H1 (cell line): ENCODE measurements around the gene NINJ2. TPM values are rescaled to one million over a fixed set of nuclear protein-coding genes. Genes with fewer than 3 reads are reported as not detected.

Experiments used
- CHD7 ChIP-seq: fragments of 300-600 bp; sonication (generic); IDR thresholded peaks from 2 replicates; pipeline ENCODE4 v1.7.1; 2012; ENCODE audit warnings: low read length, moderate library complexity, mild to moderate bottlenecking, inconsistent platforms; ENCODE audit not compliant: insufficient replicate concordance
- CTCF ChIP-seq, 3 experiments: IDR thresholded peaks; 1 replicate in 2 of 3; 2 replicates in 1 of 3; pipeline versions ENCODE4 v1.5.1 to v1.6.1; 2011; ENCODE audit warnings: low read length in 3 of 3, mild to moderate bottlenecking in 3 of 3, inconsistent platforms in 2 of 3, low read depth in 1 of 3, moderate library complexity in 1 of 3; ENCODE audit not compliant: insufficient read depth in 1 of 3; ENCODE audit errors: control extremely low read depth in 1 of 3
- HDAC6 ChIP-seq: IDR thresholded peaks from one replicate; pipeline ENCODE4 v1.7.1; 2012; ENCODE audit warnings: low read depth, mild to moderate bottlenecking, inconsistent platforms, low read length, moderate library complexity
- JUND ChIP-seq: IDR thresholded peaks from 2 replicates; pipeline ENCODE4 v1.6.1; 2011; ENCODE audit warnings: mild to moderate bottlenecking, improper control_type of control experiment, low read length
- POLR2A ChIP-seq, 2 experiments: IDR thresholded peaks; 1 replicate in 1 of 2; 2 replicates in 1 of 2; pipeline ENCODE4 v1.6.1; 2011; ENCODE audit warnings: low read depth in 2 of 2, low read length in 2 of 2, mild to moderate bottlenecking in 2 of 2; ENCODE audit errors: control extremely low read depth in 1 of 2
- RNF2 ChIP-seq: fragments of 200-900, 300-1000 bp; sonication (generic); IDR thresholded peaks from 2 replicates; pipeline ENCODE4 v1.7.1; 2016; ENCODE audit warnings: borderline replicate concordance, low read depth, mild to moderate bottlenecking, antibody characterized with exemption, low read length; ENCODE audit not compliant: poor library complexity, severe bottlenecking; ENCODE audit errors: missing control alignments
- RXRA ChIP-seq: IDR thresholded peaks from 2 replicates; pipeline ENCODE4 v1.6.1; 2011; ENCODE audit warnings: low read depth, mild to moderate bottlenecking, low read length, moderate library complexity; ENCODE audit not compliant: insufficient read depth
- SRF ChIP-seq: IDR thresholded peaks from 2 replicates; pipeline ENCODE4 v1.6.1; 2011; ENCODE audit warnings: mild to moderate bottlenecking, low read depth, low read length, moderate library complexity
- TAF7 ChIP-seq: optimal IDR thresholded peaks from 2 replicates; pipeline ENCODE3; 2011; ENCODE audit warnings: low read depth, mild to moderate bottlenecking, inconsistent platforms, low read length, moderate library complexity, borderline replicate concordance
- polyA plus RNA-seq, 7 experiments: library from polyadenylated mRNA; depleted of rRNA in 3 of 7; stranded (reverse) in 5 of 7; unstranded in 2 of 7; fragments of >200 nt in 5 of 7; fragments of 200-250 nt in 2 of 7; gene quantifications; 1 replicate in 5 of 7; 2 replicates in 1 of 7; 4 replicates in 1 of 7; pipeline versions ENCODE4 v1.2.1 to v1.2.3, GENCODE V29; 2011 to 2013; ENCODE audit warnings: missing spikeins in 2 of 7, mixed read lengths in 2 of 7
- total RNA-seq: library from RNA; stranded (reverse); fragmentation: NEBNext Ultra II Directional; extraction: Animal tissue kit (Norgen Biotek cat#: 25700); gene quantifications from 2 replicates; pipeline ENCODE4 v1.2.1, GENCODE V29; 2021

The NINJ2 gene
- total and polyA plus RNA-seq, 2 of the 8 experiments (the other 6 are each of a cell fraction or from before 2014, with no cell fraction given), result 1.4 TPM; not detected in 1

GRCh38 chr12:607541-608001 lies 55.7 kb downstream of the NINJ2 start (continued):
- TF ChIP-seq CHD7 (no peak), HDAC6 (no peak), JUND (no peak), CTCF (IDR thresholded peaks at IDR 0.05; ENCODE audit: control extremely low read depth in 1 of 3, insufficient read depth in 1 of 3, low read depth in 1 of 3, low read length in 3 of 3) (no peak), RXRA (no peak), POLR2A (IDR thresholded peaks at IDR 0.05; ENCODE audit: control extremely low read depth in 1 of 2, low read depth in 2 of 2, low read length in 2 of 2) (no peak), TAF7 (no peak), RNF2 (no peak), SRF (no peak)
